ENCODE data around the gene ARHGEF10L. TPM values are rescaled to one million over a fixed set of nuclear protein-coding genes. Genes with fewer than 3 reads are reported as not detected.

The ARHGEF10L gene
- total RNA-seq, 2 donors from 2014 or later: 91.0 to 151 TPM

DNA sequence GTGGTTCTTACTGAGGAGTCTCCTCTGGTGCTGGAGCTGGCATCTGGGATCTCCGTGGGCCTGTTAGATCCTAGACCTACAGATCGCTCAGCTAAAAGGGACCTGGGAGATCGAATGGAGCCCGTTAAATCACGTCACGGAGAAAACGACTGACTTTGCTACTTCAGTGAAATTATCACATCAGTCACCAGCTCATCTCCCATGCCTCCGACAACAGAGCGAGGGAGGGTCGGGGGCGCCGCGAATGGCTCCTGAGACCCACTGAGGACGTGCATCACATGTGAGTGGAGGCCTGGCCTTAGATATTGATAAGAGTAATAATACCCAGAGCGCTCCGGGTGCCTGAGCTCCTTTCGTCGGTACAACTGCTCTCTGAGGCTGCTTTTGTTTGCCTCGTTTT is 160.1 kb downstream of the ARHGEF10L start:
- no peak for DNase-seq
- intact Hi-C loops (cut with DNase I, micrococcal nuclease): no loop called here
- ATAC-seq: peak; percentile 2

- intact Hi-C loops (cut with DNase I, micrococcal nuclease): no loop called here
- no peak for DNase-seq
- no peak for ATAC-seq
Measured at GRCh38 chr1:17700945-17701810, 161.7 kb downstream of the ARHGEF10L start.

DNA sequence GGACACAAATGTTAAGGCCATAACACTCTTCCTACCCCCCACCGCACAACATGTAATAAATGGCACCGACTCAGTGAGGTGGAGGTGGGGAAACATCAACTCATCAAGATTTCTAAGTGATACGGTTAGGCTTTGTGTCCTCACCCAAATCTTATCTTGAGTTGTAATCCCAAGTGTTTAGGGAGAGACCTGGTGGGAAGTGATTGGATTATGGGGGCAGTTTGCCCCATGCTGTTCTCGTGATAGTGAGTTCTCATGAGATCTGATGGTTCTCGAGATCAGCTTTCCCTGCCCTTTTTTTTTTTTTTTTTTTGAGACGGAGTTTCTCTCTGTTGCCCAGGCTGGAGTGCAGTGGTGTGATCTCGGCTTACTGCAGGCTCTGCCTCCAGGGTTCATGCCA is 164.7 kb downstream of the ARHGEF10L start:
- intact Hi-C loops (cut with DNase I, micrococcal nuclease): no loop called here
- DNase-seq: no peak
- no peak for ATAC-seq

GRCh38 chr1:17706445-17706844 is 166.9 kb downstream of the ARHGEF10L start:
- DNase-seq (no peak), ATAC-seq (no peak)
- intact Hi-C loops (cut with DNase I, micrococcal nuclease): no loop called here

DNA sequence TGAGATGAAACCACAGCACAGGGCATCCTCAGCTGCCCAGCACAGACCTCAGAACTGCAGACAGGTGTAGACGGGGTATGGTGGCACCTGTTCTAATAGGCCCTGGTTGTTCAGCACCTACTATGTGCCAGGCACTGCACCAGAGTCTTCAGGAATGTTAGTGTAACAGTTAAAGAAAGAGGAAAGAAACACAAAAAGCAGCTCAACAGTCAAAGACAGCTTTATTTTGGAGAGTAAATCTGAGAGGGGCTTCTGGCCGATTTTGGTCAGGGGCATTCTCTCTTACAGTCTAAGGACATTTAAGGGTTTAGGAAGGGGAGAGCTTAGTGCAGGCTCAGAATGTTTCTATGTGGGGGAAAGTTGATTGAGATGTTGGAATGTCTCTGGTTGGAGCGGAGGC is 170.5 kb downstream of the ARHGEF10L start:
- intact Hi-C loops (cut with DNase I, micrococcal nuclease): no loop called here
- no peak for ATAC-seq
- no peak for DNase-seq

- intact Hi-C loops (cut with DNase I, micrococcal nuclease): no loop called here
- DNase-seq (no peak), ATAC-seq (no peak)
Measured at GRCh38 chr1:17710889-17711576, 171.5 kb downstream of the ARHGEF10L start.

DNA sequence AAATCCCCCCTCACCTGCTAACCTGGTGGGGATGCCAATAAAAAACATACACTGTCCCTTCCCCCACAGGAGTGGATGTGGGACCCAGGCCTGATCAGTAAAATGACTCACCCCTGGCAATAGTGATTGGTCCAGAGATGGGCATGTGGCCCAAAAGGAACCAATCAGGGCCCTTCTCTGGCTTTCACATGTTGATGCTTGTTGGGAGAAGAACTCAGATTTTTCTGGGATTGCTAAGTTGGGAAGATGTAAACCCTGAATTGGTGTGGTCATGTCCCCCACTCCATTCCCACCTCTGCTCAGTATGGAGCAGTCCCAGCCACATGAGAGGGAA is 172.0 kb downstream of the ARHGEF10L start:
- no peak for DNase-seq
- ATAC-seq: no peak
- intact Hi-C loops (cut with DNase I, micrococcal nuclease): no loop called here

- DNase-seq (no peak), ATAC-seq (no peak)
- intact Hi-C loops (cut with DNase I, micrococcal nuclease): no loop called here
Measured at GRCh38 chr1:17711941-17712340, 172.4 kb downstream of the ARHGEF10L start.

GRCh38 chr1:17713993-17714392 is 174.5 kb downstream of the ARHGEF10L start:
- ATAC-seq (no peak), DNase-seq (no peak)
- intact Hi-C loops (cut with DNase I, micrococcal nuclease): no loop called here

DNA sequence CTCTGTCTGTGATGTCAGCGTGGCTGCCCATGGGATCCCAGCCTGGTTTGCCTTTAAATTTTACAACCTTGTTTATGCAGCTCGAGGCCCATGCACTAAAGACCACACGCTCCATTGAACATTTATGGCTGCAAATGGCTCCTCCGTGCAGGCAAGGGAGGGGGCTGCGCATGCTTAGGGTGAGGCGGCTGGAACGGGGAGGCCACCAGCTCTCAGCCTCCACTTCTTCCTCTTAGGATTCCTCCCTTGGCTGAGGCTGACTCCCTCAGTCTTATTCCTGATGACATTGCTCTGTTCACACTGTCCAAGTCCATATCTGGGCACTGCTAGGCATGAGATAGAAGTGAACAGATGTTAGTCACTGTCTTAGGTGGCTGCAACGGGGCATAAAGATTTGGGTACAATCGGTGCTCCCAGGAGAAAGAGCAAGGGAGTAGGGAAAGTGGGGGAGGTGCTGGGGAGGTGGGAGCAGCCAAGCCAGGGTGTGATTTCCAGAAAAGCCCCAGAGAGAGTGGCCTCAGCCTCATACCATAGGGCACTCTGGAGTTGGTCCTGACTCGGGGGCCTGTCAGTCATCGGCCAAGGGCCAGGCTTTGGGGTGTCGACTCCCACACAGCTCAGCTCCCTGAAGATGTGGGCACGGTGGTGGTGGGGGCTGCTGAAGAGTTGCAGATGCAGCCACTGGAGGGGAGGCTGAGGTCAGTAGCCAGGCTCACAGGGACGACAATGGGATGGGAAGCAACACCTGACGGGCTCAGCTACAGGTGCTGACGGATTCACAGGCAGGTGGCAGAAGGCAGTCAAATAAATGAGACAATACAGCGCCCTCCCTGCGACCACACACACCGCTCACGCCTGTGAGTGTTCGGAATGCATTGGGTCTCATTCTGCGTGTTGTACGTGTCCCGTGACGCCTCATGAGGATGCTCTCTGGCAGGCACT is 178.4 kb downstream of the ARHGEF10L start:
- DNase-seq (no peak), ATAC-seq (no peak)
- intact Hi-C loops (cut with DNase I, micrococcal nuclease): no loop called here

DNA sequence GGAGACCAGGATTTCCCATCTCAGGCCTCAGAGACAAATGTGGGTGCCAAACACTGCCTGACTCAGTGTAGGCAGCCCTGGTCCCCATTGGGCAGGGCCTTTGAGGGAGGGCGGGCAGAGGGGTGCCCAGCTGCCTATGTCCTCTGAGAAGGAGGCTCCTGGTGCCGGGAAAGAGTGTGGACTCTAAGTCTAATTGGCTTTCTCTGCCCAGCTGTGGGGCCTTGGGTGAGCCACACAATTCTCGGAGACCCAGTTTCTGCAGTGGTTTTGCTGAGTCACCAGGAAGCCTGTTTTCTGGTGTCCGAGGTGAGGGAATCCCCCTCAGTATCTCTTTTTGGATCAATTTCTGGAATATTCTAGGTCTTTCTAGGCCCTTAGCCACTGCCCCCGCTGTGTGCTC is 180.4 kb downstream of the ARHGEF10L start:
- no peak for ATAC-seq
- intact Hi-C loops (cut with DNase I, micrococcal nuclease): no loop called here

DNA sequence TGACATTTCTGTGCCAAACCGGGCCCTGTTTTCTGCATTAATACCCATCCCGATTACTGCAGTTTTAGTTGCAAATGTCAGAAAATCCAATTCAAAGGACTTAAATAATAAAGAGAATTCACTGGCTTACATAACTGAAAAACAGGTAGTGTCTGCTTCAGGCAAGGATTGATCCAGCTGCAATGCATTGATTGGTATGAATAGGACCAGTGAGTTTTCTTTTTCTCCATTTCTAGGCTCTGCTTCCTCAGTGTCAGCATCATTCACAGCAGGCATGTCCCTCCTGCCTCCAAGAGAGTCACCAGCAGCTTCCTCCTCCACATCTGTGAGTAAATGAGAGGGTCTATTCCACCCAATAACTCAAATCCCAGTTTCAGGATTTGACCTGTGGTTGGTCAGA is 181.9 kb downstream of the ARHGEF10L start:
- DNase-seq: no peak
- no peak for ATAC-seq
- intact Hi-C loops (cut with DNase I, micrococcal nuclease): no loop called here

More for the DNA sequence above, 180.4 kb downstream of the ARHGEF10L start:
- no peak for DNase-seq

DNA sequence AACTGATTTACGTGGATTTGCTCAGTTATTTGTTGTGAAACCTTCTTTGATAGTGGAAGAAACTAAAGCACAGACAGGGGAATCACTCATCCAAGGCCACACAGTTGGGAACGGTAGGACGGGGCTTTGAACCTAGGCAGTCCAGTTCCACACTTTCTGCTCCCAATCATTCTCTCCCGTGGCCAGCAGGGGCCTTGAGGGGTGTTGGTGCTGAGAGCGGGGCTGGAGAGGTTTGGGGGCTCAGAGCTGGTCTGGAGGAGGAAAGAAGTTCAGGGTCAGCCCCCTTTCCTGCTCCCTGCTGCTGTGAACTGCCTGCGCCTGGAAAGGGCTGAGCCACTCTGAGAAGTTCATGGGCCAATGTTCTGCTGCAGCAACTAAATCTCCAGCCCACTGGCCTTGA is 184.2 kb downstream of the ARHGEF10L start:
- ATAC-seq: no peak
- DNase-seq: no peak
- intact Hi-C loops (cut with DNase I, micrococcal nuclease): no loop called here

DNA sequence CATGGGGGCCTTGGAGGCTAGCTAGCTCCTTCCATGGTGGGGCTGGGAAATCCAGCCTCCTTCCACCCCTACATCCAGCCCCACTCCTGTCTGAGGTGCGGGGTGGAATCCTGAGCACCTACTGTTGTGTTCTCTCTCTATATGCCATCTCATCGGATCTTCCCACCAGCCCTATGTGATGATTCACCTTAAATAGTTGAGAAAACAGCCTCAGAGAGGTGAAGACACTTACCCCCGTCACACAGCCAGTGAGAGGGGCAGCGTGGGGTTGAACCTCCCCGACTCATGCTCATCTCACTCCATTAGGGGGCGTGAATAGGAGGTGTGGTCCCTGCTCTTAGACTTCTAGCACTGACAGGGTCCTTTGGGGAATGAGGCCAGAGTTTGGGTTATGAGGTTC is 184.7 kb downstream of the ARHGEF10L start:
- ATAC-seq (no peak), DNase-seq (no peak)
- intact Hi-C loops (cut with DNase I, micrococcal nuclease): no loop called here

GRCh38 chr1:17725084-17725719 is 185.7 kb downstream of the ARHGEF10L start:
- DNase-seq (no peak), ATAC-seq (no peak)
- intact Hi-C loops (cut with DNase I, micrococcal nuclease): no loop called here

DNA sequence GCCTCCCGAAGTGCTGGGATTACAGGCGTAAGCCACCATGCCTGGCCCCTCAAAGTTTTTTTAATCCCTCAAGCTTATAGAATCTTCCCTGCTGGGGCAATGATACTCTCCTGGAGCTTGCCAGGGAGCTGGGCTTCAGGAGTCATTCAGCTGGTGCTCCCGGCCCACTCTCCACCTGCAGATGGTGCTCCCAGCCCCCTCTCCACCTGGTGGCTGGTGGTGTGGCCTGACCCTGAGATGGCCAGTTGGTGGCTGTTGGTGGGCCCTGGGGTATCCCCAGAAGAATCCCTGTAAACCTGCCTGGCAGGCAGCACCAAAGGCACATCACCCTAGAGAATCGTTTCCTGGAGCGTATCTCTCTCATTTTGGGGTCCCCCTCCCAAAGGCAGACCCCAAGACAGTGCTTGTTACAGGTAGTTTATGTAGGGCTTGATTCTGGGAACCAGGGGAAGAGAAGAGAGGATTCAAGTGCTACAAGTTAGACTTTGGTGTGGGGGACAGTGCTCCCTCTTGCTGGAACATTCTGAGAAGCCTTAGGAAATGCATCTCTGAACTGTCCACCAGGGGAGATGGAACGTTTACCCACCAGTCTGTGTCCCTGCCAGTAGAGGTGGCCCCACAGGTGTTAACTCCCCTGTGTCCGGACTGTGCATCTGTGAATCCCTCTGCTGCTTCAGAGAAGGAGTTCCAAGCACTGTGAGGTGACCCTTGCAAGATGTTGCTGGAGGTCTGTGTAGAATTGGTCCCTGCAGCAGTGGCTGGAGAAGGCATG is 186.5 kb downstream of the ARHGEF10L start:
- intact Hi-C loops (cut with DNase I, micrococcal nuclease): no loop called here
- no peak for DNase-seq
- ATAC-seq: no peak

DNA sequence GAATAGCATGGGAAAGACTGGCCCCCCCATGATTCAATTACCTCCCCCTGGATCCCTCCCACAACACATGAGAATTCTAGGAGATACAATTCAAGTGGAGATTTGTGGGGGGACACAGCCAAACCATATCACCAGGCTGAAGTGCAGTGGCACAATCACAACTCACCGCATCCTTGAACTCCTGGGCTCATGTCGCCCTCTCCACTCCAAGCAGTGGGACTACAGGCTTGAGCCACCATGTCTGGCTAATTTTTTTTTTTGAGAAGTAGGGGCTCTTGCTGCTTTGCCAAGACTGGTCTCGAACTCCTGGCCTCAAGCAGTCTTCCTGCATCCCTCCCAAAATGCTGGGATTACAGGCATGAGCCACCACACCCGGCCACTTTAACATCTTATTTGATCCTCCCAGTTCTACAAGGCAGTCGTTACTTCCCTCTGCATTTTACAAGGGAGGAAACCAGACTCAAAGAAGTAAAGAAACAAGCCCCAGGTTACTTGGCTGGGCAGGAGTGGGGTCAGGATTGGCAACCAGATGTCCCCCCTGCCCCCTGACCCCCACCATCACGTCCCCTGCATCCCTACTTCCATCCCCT is 188.7 kb downstream of the ARHGEF10L start:
- ATAC-seq (no peak), DNase-seq (no peak)
- intact Hi-C loops (cut with DNase I, micrococcal nuclease): no loop called here

- no peak for ATAC-seq
- intact Hi-C loops (cut with DNase I, micrococcal nuclease): no loop called here
- DNase-seq: no peak
Measured at GRCh38 chr1:17729248-17729647, 189.8 kb downstream of the ARHGEF10L start.

Data from left colon (tissue), 2 donors.